Measurements from ENCODE around the gene ERICH3.

ERICH3 gene

DNA sequence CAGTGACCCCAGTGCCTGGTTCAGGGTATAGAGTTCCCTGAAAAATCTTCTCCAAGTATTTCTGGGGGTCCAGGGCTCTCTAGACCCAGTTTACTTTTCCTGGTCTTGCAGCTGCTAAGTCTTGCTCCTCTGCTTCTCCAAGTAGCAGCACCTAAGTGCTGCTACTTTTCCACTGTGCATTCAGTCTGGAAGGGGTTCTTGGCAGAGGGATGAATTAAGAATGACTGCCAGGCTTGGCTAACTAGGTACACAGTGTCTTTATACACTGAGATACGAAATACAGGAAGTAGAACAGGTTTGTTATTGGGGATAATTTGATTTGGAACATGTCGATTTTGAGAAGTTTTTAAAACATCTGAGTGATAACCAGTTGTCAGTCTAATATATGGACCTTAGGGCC lies 24.2 kb upstream of the ERICH3 start:
- Histone ChIP-seq H2BK15ac (replicated peaks; ENCODE audit: low read depth) (no peak overlapping the region), H3K4me1 (ENCODE audit: control insufficient read depth, low read depth, low read length) (no peaks in the 10 kb centered on the region), H3K79me1 (ENCODE audit: low read length) (no peaks in the 10 kb centered on the region), H4K5ac (ENCODE audit: low read length) (no peak overlapping the region), H3K4me2 (ENCODE audit: low read length) (no peak overlapping the region), H2BK5ac (ENCODE audit: low read length) (no peak overlapping the region), H3K9ac (ENCODE audit: low read length) (no peak overlapping the region), H3K4me3 (ENCODE audit: low read length) (no peak overlapping the region), H3K36me3 (ENCODE audit: control insufficient read depth, insufficient read depth, low read length) (no peaks in the 10 kb centered on the region), H3K56ac (ENCODE audit: low read length) (no peak overlapping the region), H3K79me2 (ENCODE audit: control insufficient read depth, insufficient read depth, low read length) (no peaks in the 10 kb centered on the region), H3K4ac (ENCODE audit: low read depth, low read length) (no peak overlapping the region), H3K27ac (ENCODE audit: low read depth, low read length) (no peak overlapping the region), H3K18ac (ENCODE audit: low read length) (no peak overlapping the region), H2BK120ac (ENCODE audit: low read depth, low read length) (no peak overlapping the region), H3K23ac (ENCODE audit: low read length) (no peak overlapping the region), H4K8ac (ENCODE audit: low read depth, low read length) (no peak overlapping the region), H3K27me3 (ENCODE audit: insufficient read depth, low read length, poor library complexity) (no peaks in the 10 kb centered on the region), H2AK5ac (ENCODE audit: low read length) (no peak overlapping the region)
- no peak for DNase-seq
- 100% methylated on average over 2 of the region's 2 CpGs for WGBS (ENCODE audit: extremely low coverage, insufficient coverage, low lambda C conversion rate)

DNA sequence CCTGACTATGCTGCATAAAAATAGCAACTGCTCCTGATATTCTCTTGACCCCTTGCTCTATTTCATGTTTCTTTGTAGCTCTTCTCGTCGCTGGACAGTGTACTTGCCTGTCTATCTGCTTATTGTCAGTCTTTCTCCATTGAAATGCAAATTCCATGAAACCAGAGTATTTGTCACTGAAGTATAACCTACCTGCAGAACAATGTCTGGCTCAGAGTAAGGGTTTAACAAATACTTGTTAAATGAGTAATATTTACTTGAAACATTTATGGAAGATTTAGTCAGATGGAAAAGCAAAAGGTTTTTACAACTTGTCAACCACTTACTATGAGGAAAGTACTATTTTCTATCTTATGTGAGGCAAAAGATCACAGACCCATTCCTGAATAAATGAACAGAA lies 19.9 kb upstream of the ERICH3 start:
- H3K4me1 ChIP-seq (ENCODE audit: control insufficient read depth, low read depth, low read length), result no peaks in the 10 kb centered on the region
- no peak overlapping the region for H4K8ac ChIP-seq (ENCODE audit: low read depth, low read length)
- H3K4me3 ChIP-seq (ENCODE audit: low read length), result no peak overlapping the region
- no peak overlapping the region for H3K23ac ChIP-seq (ENCODE audit: low read length)
- H3K79me1 ChIP-seq (ENCODE audit: low read length), result no peaks in the 10 kb centered on the region
- no peak overlapping the region for H3K18ac ChIP-seq (ENCODE audit: low read length)
- H3K27ac ChIP-seq (ENCODE audit: low read depth, low read length), result no peak overlapping the region
- H2BK5ac ChIP-seq (ENCODE audit: low read length), result no peak overlapping the region
- no CpG with 5 or more reads among the region's 2 CpGs for WGBS (ENCODE audit: extremely low coverage, insufficient coverage, low lambda C conversion rate)
- H3K4me2 ChIP-seq (ENCODE audit: low read length), result no peak overlapping the region
- no peak overlapping the region for H3K56ac ChIP-seq (ENCODE audit: low read length)
- no peak overlapping the region for H3K9ac ChIP-seq (ENCODE audit: low read length)
- H2BK15ac ChIP-seq (replicated peaks; ENCODE audit: low read depth), result no peak overlapping the region
- H3K79me2 ChIP-seq (ENCODE audit: control insufficient read depth, insufficient read depth, low read length), result no peaks in the 10 kb centered on the region
- H3K27me3 ChIP-seq (ENCODE audit: insufficient read depth, low read length, poor library complexity), result no peaks in the 10 kb centered on the region
- H2AK5ac ChIP-seq (ENCODE audit: low read length), result no peak overlapping the region
- no peak overlapping the region for H3K4ac ChIP-seq (ENCODE audit: low read depth, low read length)
- no peak overlapping the region for H2BK120ac ChIP-seq (ENCODE audit: low read depth, low read length)
- DNase-seq, result no peak
- no peak overlapping the region for H4K5ac ChIP-seq (ENCODE audit: low read length)
- no peaks in the 10 kb centered on the region for H3K36me3 ChIP-seq (ENCODE audit: control insufficient read depth, insufficient read depth, low read length)

DNA sequence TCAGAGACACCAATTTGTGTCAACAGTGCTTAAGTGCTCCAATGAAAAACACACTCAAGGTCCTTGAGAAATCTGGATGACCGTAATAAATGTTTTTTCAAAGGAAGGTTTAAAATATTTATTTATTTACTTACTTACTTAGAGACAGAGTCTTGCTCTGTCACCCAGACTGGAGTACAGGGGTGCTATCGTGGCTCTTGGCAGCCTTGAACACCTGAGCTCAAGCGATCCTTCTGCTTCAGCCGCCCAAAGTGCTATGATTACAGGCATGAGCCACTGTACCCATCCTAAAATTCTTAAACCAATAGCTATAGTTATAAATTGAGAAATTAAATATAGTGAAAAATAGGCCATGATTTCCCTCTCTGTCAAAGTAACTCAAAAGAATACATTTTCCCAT lies 17.3 kb upstream of the ERICH3 start:
- Histone ChIP-seq H3K4me2 (ENCODE audit: low read length) (no peak overlapping the region), H3K18ac (ENCODE audit: low read length) (no peak overlapping the region), H3K23ac (ENCODE audit: low read length) (no peak overlapping the region), H3K79me1 (ENCODE audit: low read length) (no peaks in the 10 kb centered on the region), H2BK15ac (replicated peaks; ENCODE audit: low read depth) (no peak overlapping the region), H3K4ac (ENCODE audit: low read depth, low read length) (no peak overlapping the region), H3K9ac (ENCODE audit: low read length) (no peak overlapping the region), H3K27me3 (ENCODE audit: insufficient read depth, low read length, poor library complexity) (no peaks in the 10 kb centered on the region), H2BK5ac (ENCODE audit: low read length) (no peak overlapping the region), H4K5ac (ENCODE audit: low read length) (no peak overlapping the region), H2AK5ac (ENCODE audit: low read length) (no peak overlapping the region), H3K4me1 (ENCODE audit: control insufficient read depth, low read depth, low read length) (no peaks in the 10 kb centered on the region), H3K27ac (ENCODE audit: low read depth, low read length) (no peak overlapping the region), H2BK120ac (ENCODE audit: low read depth, low read length) (no peak overlapping the region), H3K4me3 (ENCODE audit: low read length) (no peak overlapping the region), H3K56ac (ENCODE audit: low read length) (no peak overlapping the region), H4K8ac (ENCODE audit: low read depth, low read length) (no peak overlapping the region), H3K79me2 (ENCODE audit: control insufficient read depth, insufficient read depth, low read length) (no peaks in the 10 kb centered on the region), H3K36me3 (ENCODE audit: control insufficient read depth, insufficient read depth, low read length) (no peaks in the 10 kb centered on the region)
- DNase-seq, result no peak
- no CpG with 5 or more reads among the region's 4 CpGs for WGBS (ENCODE audit: extremely low coverage, insufficient coverage, low lambda C conversion rate)

DNA sequence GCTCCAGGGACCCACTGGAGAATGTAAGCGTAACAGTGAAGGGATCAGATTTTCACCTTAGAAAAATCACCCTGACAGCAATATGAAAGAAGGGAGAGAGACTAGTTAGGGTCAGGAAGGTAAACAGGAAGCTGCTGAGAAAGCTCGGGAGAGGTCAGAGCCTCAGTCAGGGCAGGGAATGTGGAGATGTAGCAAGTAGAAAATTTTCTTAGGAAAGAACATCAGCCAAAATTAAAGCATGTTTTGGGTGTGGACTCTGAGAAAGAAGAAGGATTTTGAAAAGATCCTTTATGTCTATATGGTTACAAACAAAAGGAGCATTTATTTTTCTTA lies 16.7 kb upstream of the ERICH3 start:
- H4K5ac ChIP-seq (ENCODE audit: low read length), result no peak overlapping the region
- H3K4ac ChIP-seq (ENCODE audit: low read depth, low read length), result no peak overlapping the region
- H3K36me3 ChIP-seq (ENCODE audit: control insufficient read depth, insufficient read depth, low read length), result no peaks in the 10 kb centered on the region
- H3K27me3 ChIP-seq (ENCODE audit: insufficient read depth, low read length, poor library complexity), result no peaks in the 10 kb centered on the region
- DNase-seq, result peak; percentile 25
- no peak overlapping the region for H3K23ac ChIP-seq (ENCODE audit: low read length)
- no peaks in the 10 kb centered on the region for H3K4me1 ChIP-seq (ENCODE audit: control insufficient read depth, low read depth, low read length)
- no peaks in the 10 kb centered on the region for H3K79me2 ChIP-seq (ENCODE audit: control insufficient read depth, insufficient read depth, low read length)
- H3K18ac ChIP-seq (ENCODE audit: low read length), result no peak overlapping the region
- H2AK5ac ChIP-seq (ENCODE audit: low read length), result no peak overlapping the region
- H3K27ac ChIP-seq (ENCODE audit: low read depth, low read length), result no peak overlapping the region
- no peak overlapping the region for H3K9ac ChIP-seq (ENCODE audit: low read length)
- no CpG with 5 or more reads among the region's 2 CpGs for WGBS (ENCODE audit: extremely low coverage, insufficient coverage, low lambda C conversion rate)
- H3K4me3 ChIP-seq (ENCODE audit: low read length), result no peak overlapping the region
- H2BK5ac ChIP-seq (ENCODE audit: low read length), result no peak overlapping the region
- H2BK15ac ChIP-seq (replicated peaks; ENCODE audit: low read depth), result no peak overlapping the region
- no peak overlapping the region for H3K56ac ChIP-seq (ENCODE audit: low read length)
- H4K8ac ChIP-seq (ENCODE audit: low read depth, low read length), result no peak overlapping the region
- no peaks in the 10 kb centered on the region for H3K79me1 ChIP-seq (ENCODE audit: low read length)
- H3K4me2 ChIP-seq (ENCODE audit: low read length), result no peak overlapping the region
- H2BK120ac ChIP-seq (ENCODE audit: low read depth, low read length), result no peak overlapping the region

- Histone ChIP-seq H3K4me1 (ENCODE audit: control insufficient read depth, low read depth, low read length) (no peaks in the 10 kb centered on the region), H3K9ac (ENCODE audit: low read length) (no peak overlapping the region), H3K56ac (ENCODE audit: low read length) (no peak overlapping the region), H3K18ac (ENCODE audit: low read length) (no peak overlapping the region), H3K79me2 (ENCODE audit: control insufficient read depth, insufficient read depth, low read length) (no peaks in the 10 kb centered on the region), H3K79me1 (ENCODE audit: low read length) (no peaks in the 10 kb centered on the region), H2AK5ac (ENCODE audit: low read length) (no peak overlapping the region), H3K4me2 (ENCODE audit: low read length) (no peak overlapping the region), H4K8ac (ENCODE audit: low read depth, low read length) (no peak overlapping the region), H3K36me3 (ENCODE audit: control insufficient read depth, insufficient read depth, low read length) (no peaks in the 10 kb centered on the region), H2BK5ac (ENCODE audit: low read length) (no peak overlapping the region), H2BK15ac (replicated peaks; ENCODE audit: low read depth) (no peak overlapping the region), H3K4me3 (ENCODE audit: low read length) (no peak overlapping the region), H3K23ac (ENCODE audit: low read length) (no peak overlapping the region), H4K5ac (ENCODE audit: low read length) (no peak overlapping the region), H3K27me3 (ENCODE audit: insufficient read depth, low read length, poor library complexity) (no peaks in the 10 kb centered on the region), H3K4ac (ENCODE audit: low read depth, low read length) (no peak overlapping the region), H2BK120ac (ENCODE audit: low read depth, low read length) (no peak overlapping the region), H3K27ac (ENCODE audit: low read depth, low read length) (no peak overlapping the region)
- peak; percentile 70 for DNase-seq
- no CpG with 5 or more reads among the region's 5 CpGs for WGBS (ENCODE audit: extremely low coverage, insufficient coverage, low lambda C conversion rate)
These were observed 16.2 kb upstream of the ERICH3 start for GRCh38 chr1:74689621-74690363.

DNA sequence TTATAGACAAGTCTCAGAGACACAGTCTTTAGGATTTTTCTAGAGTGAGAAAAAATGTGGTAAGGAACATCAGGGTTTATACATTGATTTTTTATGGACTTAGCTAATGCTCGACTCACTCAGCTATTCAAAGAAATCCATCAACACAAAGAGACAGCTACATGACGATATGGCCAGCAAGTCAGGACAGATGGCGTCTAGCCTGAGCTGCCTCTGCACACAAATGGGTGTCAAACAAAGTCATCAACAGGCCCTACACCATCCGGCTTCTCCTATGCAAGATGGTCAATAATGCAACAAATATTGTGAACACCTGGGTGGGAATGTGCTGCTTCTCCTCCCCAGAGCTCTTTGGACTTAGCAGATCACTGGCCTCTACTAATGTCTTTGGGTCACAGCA lies 13.3 kb upstream of the ERICH3 start:
- peak overlapping the region; percentile 6 for H4K8ac ChIP-seq (ENCODE audit: low read depth, low read length)
- no peak overlapping the region for H2BK5ac ChIP-seq (ENCODE audit: low read length)
- H2AK5ac ChIP-seq (ENCODE audit: low read length), result no peak overlapping the region
- no peaks in the 10 kb centered on the region for H3K27me3 ChIP-seq (ENCODE audit: insufficient read depth, low read length, poor library complexity)
- no peak overlapping the region for H4K5ac ChIP-seq (ENCODE audit: low read length)
- no peak overlapping the region for H3K23ac ChIP-seq (ENCODE audit: low read length)
- no peak overlapping the region for H3K4me3 ChIP-seq (ENCODE audit: low read length)
- no peaks in the 10 kb centered on the region for H3K4me1 ChIP-seq (ENCODE audit: control insufficient read depth, low read depth, low read length)
- H3K56ac ChIP-seq (ENCODE audit: low read length), result no peak overlapping the region
- no peak overlapping the region for H3K9ac ChIP-seq (ENCODE audit: low read length)
- no peak overlapping the region for H3K27ac ChIP-seq (ENCODE audit: low read depth, low read length)
- no peak overlapping the region for H2BK15ac ChIP-seq (replicated peaks; ENCODE audit: low read depth)
- H3K36me3 ChIP-seq (ENCODE audit: control insufficient read depth, insufficient read depth, low read length), result no peaks in the 10 kb centered on the region
- no peak overlapping the region for H3K4me2 ChIP-seq (ENCODE audit: low read length)
- no peaks in the 10 kb centered on the region for H3K79me2 ChIP-seq (ENCODE audit: control insufficient read depth, insufficient read depth, low read length)
- no CpG with 5 or more reads among the region's 4 CpGs for WGBS (ENCODE audit: extremely low coverage, insufficient coverage, low lambda C conversion rate)
- no peak overlapping the region for H2BK120ac ChIP-seq (ENCODE audit: low read depth, low read length)
- H3K4ac ChIP-seq (ENCODE audit: low read depth, low read length), result no peak overlapping the region
- no peak overlapping the region for H3K18ac ChIP-seq (ENCODE audit: low read length)
- no peak for DNase-seq
- no peaks in the 10 kb centered on the region for H3K79me1 ChIP-seq (ENCODE audit: low read length)

All from mesendoderm (in vitro differentiated cells).